HCT116 (cell line): ENCODE results near the gene PCGF2. TPM values are rescaled to one million over a fixed set of nuclear protein-coding genes. Genes with fewer than 3 reads are reported as not detected.

Experiments used
- ATAC-seq: fragments of 200-7000 bp; cut with Tn5 transposase; 2 replicates; pipeline ENCODE4 v1.9.1; 2020; ENCODE audit warnings: mild to moderate bottlenecking, moderate library complexity
- BruUV-seq: library from RNA; stranded (reverse); fragments of 400-500 nt; replicated peaks from 2 replicates; lab custom pipeline; 2021; lab: Mats Ljungman, UMichigan
- CTCF ChIA-PET: fragments of 300-600 bp; sonication (Branson Sonifier 250); formaldehyde crosslinking; loops from one replicate; lab custom pipeline; 2021; ENCODE audit warnings: antibody characterized with exemption; lab: Charles Lee
- POLR2A ChIA-PET: fragments of 300-600, 350-600 bp; sonication (Branson Sonifier 250); formaldehyde crosslinking; loops from one replicate; lab custom pipeline; 2021; ENCODE audit warnings: antibody characterized with exemption; lab: Charles Lee
- RAD21 ChIA-PET, 2 experiments: fragments of 300-600 bp; sonication (Branson Sonifier 250); formaldehyde crosslinking; loops; one replicate each; lab custom pipeline; 2023; ENCODE audit warnings: low total read pairs in 2 of 2; ENCODE audit not compliant: uncharacterized antibody in 2 of 2, unreplicated experiment in 2 of 2, low non-redundant PET in 1 of 2; lab: Charles Lee
- DNase-seq: peaks from one replicate; pipeline ENCODE4 v3.0.0-alpha.2; 2010; ENCODE audit warnings: low read depth, low spot score
- H2AFZ ChIP-seq: fragments of 200-600 bp; shearing (Covaris generic), sonication (generic); 2 replicates; pipeline ENCODE4 v1.6.1; 2017; ENCODE audit warnings: low read depth, mixed run types, mixed read lengths, antibody characterized with exemption, low read length; ENCODE audit not compliant: poor library complexity, severe bottlenecking
- H3K27ac ChIP-seq: 2 replicates; pipeline ENCODE4 v1.5.1; 2012; ENCODE audit warnings: low read depth, low read length
- H3K27me3 ChIP-seq: fragments of 200-600 bp; sonication (generic); 2 replicates; pipeline ENCODE4 v1.6.1; 2016; ENCODE audit warnings: mixed run types, low read length, mixed read lengths; ENCODE audit not compliant: insufficient read depth
- H3K36me3 ChIP-seq, 2 experiments: fragments of 200-500 bp in 1 of 2; fragments of 200-600 bp in 1 of 2; sonication (Bioruptor generic) in 1 of 2; sonication (generic) in 1 of 2; 2 replicates each; pipeline versions ENCODE4 v1.5.1 to v1.6.1; 2014 to 2016; ENCODE audit warnings: low read length in 2 of 2, inconsistent platforms in 1 of 2, mixed read lengths in 1 of 2, mixed run types in 1 of 2; ENCODE audit not compliant: insufficient read depth in 2 of 2, control insufficient read depth in 1 of 2
- H3K4me1 ChIP-seq, 2 experiments: fragments of 200-600 bp in 1 of 2; sonication (generic) in 1 of 2; 2 replicates each; pipeline versions ENCODE4 v1.5.1 to v1.6.1; 2012 to 2017; ENCODE audit warnings: low read length in 2 of 2, inconsistent platforms in 1 of 2, mild to moderate bottlenecking in 1 of 2, mixed read lengths in 1 of 2, mixed run types in 1 of 2, moderate library complexity in 1 of 2; ENCODE audit not compliant: insufficient read depth in 2 of 2, control insufficient read depth in 1 of 2
- H3K4me2 ChIP-seq: fragments of 200-600 bp; sonication (generic); 2 replicates; pipeline ENCODE4 v1.6.1; 2017; ENCODE audit warnings: mixed run types, low read length, mixed read lengths
- H3K4me3 ChIP-seq, 2 experiments: fragments of 200-600 bp in 1 of 2; sonication (generic) in 1 of 2; replicated peaks in 1 of 2; 2 replicates each; pipeline ENCODE4 v1.5.1; 2011 to 2016; ENCODE audit warnings: low read length in 2 of 2, control low read depth in 1 of 2, low read depth in 1 of 2, mild to moderate bottlenecking in 1 of 2, mixed read lengths in 1 of 2, mixed run types in 1 of 2
- H3K79me2 ChIP-seq: fragments of 200-600 bp; sonication (generic); 2 replicates; pipeline ENCODE4 v1.6.1; 2017; ENCODE audit warnings: mild to moderate bottlenecking, mixed run types, low read length, moderate library complexity, mixed read lengths; ENCODE audit not compliant: insufficient read depth
- H3K9ac ChIP-seq: fragments of 200-600 bp; sonication (generic); 2 replicates; pipeline ENCODE4 v1.6.1; 2016; ENCODE audit warnings: low read length, mixed read lengths
- H3K9me2 ChIP-seq: fragments of 200-600 bp; sonication (generic), shearing (Covaris generic); 2 replicates; pipeline ENCODE4 v1.6.1; 2017; ENCODE audit warnings: mixed run types, mild to moderate bottlenecking, moderate library complexity; ENCODE audit not compliant: insufficient read depth
- H3K9me3 ChIP-seq, 2 experiments: fragments of 200-500 bp in 1 of 2; fragments of 200-600 bp in 1 of 2; sonication (Bioruptor generic) in 1 of 2; sonication (generic) in 1 of 2; 2 replicates each; pipeline ENCODE4 v1.6.1; 2014 to 2017; ENCODE audit warnings: low read length in 2 of 2, mixed read lengths in 2 of 2, inconsistent platforms in 1 of 2, low read depth in 1 of 2, mild to moderate bottlenecking in 1 of 2, mixed run types in 1 of 2, moderate library complexity in 1 of 2; ENCODE audit not compliant: control insufficient read depth in 1 of 2, insufficient read depth in 1 of 2
- H4K20me1 ChIP-seq: fragments of 200-600 bp; sonication (generic), shearing (Covaris generic); 2 replicates; pipeline ENCODE4 v1.6.1; 2017; ENCODE audit warnings: mixed run types, mild to moderate bottlenecking, moderate library complexity; ENCODE audit not compliant: insufficient read depth
- CBX3 ChIP-seq: IDR thresholded peaks from 2 replicates; pipeline ENCODE4 v1.6.1; 2012; ENCODE audit warnings: low read depth
- CEBPB ChIP-seq: IDR thresholded peaks from 2 replicates; pipeline ENCODE4 v1.6.1; 2012; ENCODE audit warnings: low read depth
- CTCF ChIP-seq, 3 experiments: fragments of 200-600 bp in 1 of 3; sonication (generic) in 1 of 3; IDR thresholded peaks in 2 of 3; conservative IDR thresholded peaks in 1 of 3; 2 replicates each; pipeline ENCODE4 v1.5.1; 2012 to 2017; ENCODE audit warnings: low read depth in 2 of 3, low read length in 2 of 3, antibody characterized with exemption in 1 of 3, borderline replicate concordance in 1 of 3, control low read depth in 1 of 3, mild to moderate bottlenecking in 1 of 3, mixed read lengths in 1 of 3, mixed run types in 1 of 3, moderate library complexity in 1 of 3; ENCODE audit not compliant: insufficient read depth in 1 of 3
- EGR1 ChIP-seq: IDR thresholded peaks from 2 replicates; pipeline ENCODE4 v1.6.1; 2012; ENCODE audit warnings: low read depth
- ELF1 ChIP-seq: IDR thresholded peaks from 2 replicates; pipeline ENCODE4 v1.6.1; 2012; ENCODE audit warnings: low read depth, borderline replicate concordance
- EZH2phosphoT487 ChIP-seq: fragments of 200-600 bp; IDR thresholded peaks from 2 replicates; pipeline ENCODE4 v1.6.1; 2018; ENCODE audit warnings: antibody characterized with exemption, borderline replicate concordance
- FOSL1 ChIP-seq: IDR thresholded peaks from 2 replicates; pipeline ENCODE4 v1.6.1; 2012; ENCODE audit warnings: low read depth
- JUND ChIP-seq: IDR thresholded peaks from 2 replicates; pipeline ENCODE4 v1.6.1; 2012
- MAX ChIP-seq: IDR thresholded peaks from 2 replicates; pipeline ENCODE4 v1.6.1; 2012
- POLR2A ChIP-seq: IDR thresholded peaks from 2 replicates; pipeline ENCODE4 v1.7.0; 2011; ENCODE audit warnings: borderline replicate concordance; ENCODE audit not compliant: insufficient read depth, insufficient read length; ENCODE audit errors: extremely low read depth
- POLR2AphosphoS5 ChIP-seq: IDR thresholded peaks from 2 replicates; pipeline ENCODE4 v1.6.1; 2011; ENCODE audit warnings: mild to moderate bottlenecking, low read depth, low read length, moderate library complexity
- RAD21 ChIP-seq: IDR thresholded peaks from 2 replicates; pipeline ENCODE4 v1.6.1; 2012; ENCODE audit warnings: low read depth, mild to moderate bottlenecking
- SIN3A ChIP-seq: IDR thresholded peaks from 2 replicates; pipeline ENCODE4 v1.6.1; 2012; ENCODE audit warnings: low read depth
- TCF7L2 ChIP-seq: IDR thresholded peaks from 2 replicates; pipeline ENCODE4 v1.7.0; 2011; ENCODE audit warnings: borderline replicate concordance, inconsistent platforms; ENCODE audit not compliant: insufficient read depth, insufficient read length; ENCODE audit errors: extremely low read depth
- YY1 ChIP-seq: IDR thresholded peaks from 2 replicates; pipeline ENCODE4 v1.6.1; 2011; ENCODE audit warnings: low read length, low read depth, moderate library complexity, mild to moderate bottlenecking; ENCODE audit not compliant: insufficient replicate concordance; ENCODE audit errors: extremely low read depth
- ZBTB33 ChIP-seq: IDR thresholded peaks from 2 replicates; pipeline ENCODE4 v1.6.1; 2011; ENCODE audit warnings: mild to moderate bottlenecking, low read length, moderate library complexity; ENCODE audit not compliant: insufficient replicate concordance; ENCODE audit errors: extremely low read depth
- ZFX ChIP-seq: fragments of 450-650 bp; IDR thresholded peaks from 2 replicates; pipeline ENCODE4 v1.6.1; 2017
- ZNF274 ChIP-seq: fragments of 200-500 bp; sonication (Bioruptor generic); IDR thresholded peaks from 2 replicates; pipeline ENCODE4 v1.6.1; 2014; ENCODE audit warnings: mild to moderate bottlenecking, low read depth, low read length, inconsistent platforms
- intact Hi-C: fragments of 100-400 bp; cut with micrococcal nuclease; formaldehyde crosslinking; loops from 2 replicates; pipeline ENCODE4 v1.10.0; 2022
- total RNA-seq: library from RNA; stranded (reverse); gene quantifications from one replicate; pipeline ENCODE4 v1.2.1, GENCODE V29; 2021; ENCODE audit not compliant: unreplicated experiment
- TF ChIP-seq, protein P1 (sequence below): IDR thresholded peaks from 2 replicates; pipeline ENCODE4 v1.6.1; 2012

The PCGF2 gene
- total RNA-seq, 1 experiment from 2014 or later = 64.6 TPM

GRCh38 chr17:38746004-38746848, 1.9 kb downstream of the PCGF2 start:
- peak overlapping the region; percentile 99 to 100 for H3K4me3 ChIP-seq
- H2AFZ ChIP-seq = no peak overlapping the region
- H3K4me2 ChIP-seq = peak overlapping the region; percentile 90
- peak overlapping the region; percentile 95; the same call in 1 of the 2 replicates for H3K27ac ChIP-seq
- H3K9me2 ChIP-seq = no peaks in the 10 kb centered on the region
- TSS peak; percentile 41 for BruUV-seq
- H3K9me3 ChIP-seq = no peaks in the 10 kb centered on the region
- ChIA-PET POLR2A (no interaction called here), RAD21 (interaction anchor here in 1 of 2 experiments (0.7 kb wide), 1 partner anchor 68 kb away, joined by 5 read pairs; no protein-coding TSS in a partner anchor), CTCF (interaction anchor here (0.6 to 2.1 kb wide), 2 partner anchors 11 to 15 kb away, joined by 3 to 10 read pairs; no protein-coding TSS in a partner anchor)
- DNase-seq (no peak), ATAC-seq (no peak)
- intact Hi-C loops = no loop called here
- peak overlapping the region; percentile 95 for H3K9ac ChIP-seq
- H3K36me3 ChIP-seq = 0 out of 4 replicates have a peak, but pooled peaks cover 0 to 3% of the 10 kb centered on the region in 2 experiments
- peaks cover 32 to 62% of the 10 kb centered on the region in 2 experiments for H3K4me1 ChIP-seq
- no peak for TF ChIP-seq EZH2phosphoT487
- TF ChIP-seq EGR1 = no peak
- TF ChIP-seq ZBTB33 = no peak
- no peak for TF ChIP-seq TCF7L2
- TF ChIP-seq MAX = no peak
- TF ChIP-seq CBX3 = no peak
- TF ChIP-seq, protein P1, sequence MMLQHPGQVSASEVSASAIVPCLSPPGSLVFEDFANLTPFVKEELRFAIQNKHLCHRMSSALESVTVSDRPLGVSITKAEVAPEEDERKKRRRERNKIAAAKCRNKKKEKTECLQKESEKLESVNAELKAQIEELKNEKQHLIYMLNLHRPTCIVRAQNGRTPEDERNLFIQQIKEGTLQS = no peak
- TF ChIP-seq POLR2AphosphoS5 = no peak
- TF ChIP-seq RAD21 = no peak
- no peak for TF ChIP-seq ZNF274
- TF ChIP-seq JUND = no peak
- TF ChIP-seq ZFX = no peak
- no peak for TF ChIP-seq FOSL1
- TF ChIP-seq ELF1 = no peak
- TF ChIP-seq CEBPB = no peak
- TF ChIP-seq YY1 = no peak
- TF ChIP-seq SIN3A = no peak
- TF ChIP-seq POLR2A = no peak
- TF ChIP-seq CTCF (IDR thresholded peaks at IDR 0.05 in 2 of 3, conservative IDR thresholded peaks at IDR 0.05 in 1 of 3; ENCODE audit: borderline replicate concordance in 1 of 3, insufficient read depth in 1 of 3, low read depth in 2 of 3, low read length in 2 of 3) = no peak
- H4K20me1 ChIP-seq = no peaks in the 10 kb centered on the region
- no peaks in the 10 kb centered on the region for H3K27me3 ChIP-seq
- H3K79me2 ChIP-seq = peaks cover 82% of the 10 kb centered on the region
